ENCODE measurements around the gene SLC5A1.

SLC5A1 gene

GRCh38 chr22:32097018-32097417 lies 54.0 kb downstream of the SLC5A1 start:
- no peak for DNase-seq (ENCODE audit: extremely low read depth, low read depth)
- no peak overlapping the region for H3K4me3 ChIP-seq (replicated peaks; ENCODE audit: low read depth, low read length)
- TF ChIP-seq CTCF (IDR thresholded peaks at IDR 0.05; ENCODE audit: low read depth, low read length, missing control alignments) = no peak

- DNase-seq (ENCODE audit: extremely low read depth, low read depth) = no peak
- TF ChIP-seq CTCF (IDR thresholded peaks at IDR 0.05; ENCODE audit: low read depth, low read length, missing control alignments) = no peak
- H3K4me3 ChIP-seq (replicated peaks; ENCODE audit: low read depth, low read length) = no peak overlapping the region
These were observed 54.9 kb downstream of the SLC5A1 start for GRCh38 chr22:32097881-32098499.

GRCh38 chr22:32100711-32101110 lies 57.6 kb downstream of the SLC5A1 start:
- H3K4me3 ChIP-seq (replicated peaks; ENCODE audit: low read depth, low read length) = no peak overlapping the region
- DNase-seq (ENCODE audit: extremely low read depth, low read depth) = no peak
- no peak for TF ChIP-seq CTCF (IDR thresholded peaks at IDR 0.05; ENCODE audit: low read depth, low read length, missing control alignments)

- peak; percentile 0 for DNase-seq (ENCODE audit: extremely low read depth, low read depth)
- no peak overlapping the region for H3K4me3 ChIP-seq (replicated peaks; ENCODE audit: low read depth, low read length)
- no peak for TF ChIP-seq CTCF (IDR thresholded peaks at IDR 0.05; ENCODE audit: low read depth, low read length, missing control alignments)
These were observed 60.7 kb downstream of the SLC5A1 start for GRCh38 chr22:32103658-32104315.

GRCh38 chr22:32106930-32107329 lies 63.9 kb downstream of the SLC5A1 start:
- TF ChIP-seq CTCF (IDR thresholded peaks at IDR 0.05; ENCODE audit: low read depth, low read length, missing control alignments) = no peak
- H3K4me3 ChIP-seq (replicated peaks; ENCODE audit: low read depth, low read length) = no peak overlapping the region
- no peak for DNase-seq (ENCODE audit: extremely low read depth, low read depth)

- DNase-seq (ENCODE audit: extremely low read depth, low read depth) = no peak
- no peak overlapping the region for H3K4me3 ChIP-seq (replicated peaks; ENCODE audit: low read depth, low read length)
- TF ChIP-seq CTCF (IDR thresholded peaks at IDR 0.05; ENCODE audit: low read depth, low read length, missing control alignments) = no peak
These were observed 69.3 kb downstream of the SLC5A1 start for GRCh38 chr22:32112380-32112779.

Measured in HFF-Myc (cell line).